A673 (cell line): ENCODE measurements around the gene ROBO2. TPM values are rescaled to one million over a fixed set of nuclear protein-coding genes. Genes with fewer than 3 reads are reported as not detected.

Source experiments
- BruUV-seq: library from RNA; stranded (reverse); fragments of 400-500 nt; replicated peaks from 2 replicates; lab custom pipeline; 2021; lab: Mats Ljungman, UMichigan
- CTCF ChIA-PET: fragments of 300-600 bp; sonication (Branson Sonifier 250); formaldehyde crosslinking; loops from one replicate; lab custom pipeline; 2022; ENCODE audit warnings: antibody characterized with exemption; lab: Charles Lee
- POLR2A ChIA-PET: fragments of 300-600 bp; sonication (Branson Sonifier 250); formaldehyde crosslinking; loops from one replicate; lab custom pipeline; 2022; ENCODE audit warnings: antibody characterized with exemption; ENCODE audit not compliant: low non-redundant PET; lab: Charles Lee
- DNase-seq: peaks from one replicate; pipeline ENCODE4 v3.0.0-alpha.2; 2015; ENCODE audit warnings: low spot score
- H3K27ac ChIP-seq: fragments of 200-600 bp; sonication (generic); 2 replicates; pipeline ENCODE4 v1.5.1; 2016; ENCODE audit warnings: mixed run types, low read depth, mild to moderate bottlenecking, mixed read lengths, antibody characterized with exemption, low read length; ENCODE audit not compliant: poor library complexity, severe bottlenecking
- H3K27me3 ChIP-seq: fragments of 200-600 bp; sonication (generic); replicated peaks from 2 replicates; pipeline ENCODE4 v1.6.1; 2017; ENCODE audit warnings: mixed run types, low read depth, mild to moderate bottlenecking, mixed read lengths, antibody characterized with exemption, low read length; ENCODE audit not compliant: insufficient read depth, poor library complexity
- H3K36me3 ChIP-seq: fragments of 200-600 bp; sonication (generic); 2 replicates; pipeline ENCODE4 v1.6.1; 2016; ENCODE audit warnings: mixed run types, mild to moderate bottlenecking, mixed read lengths, antibody characterized with exemption, low read length; ENCODE audit not compliant: insufficient read depth, poor library complexity, severe bottlenecking
- H3K4me1 ChIP-seq: fragments of 200-600 bp; sonication (generic); 2 replicates; pipeline ENCODE4 v1.6.1; 2017; ENCODE audit warnings: mixed run types, mild to moderate bottlenecking, mixed read lengths, antibody characterized with exemption, low read length; ENCODE audit not compliant: insufficient read depth, poor library complexity, severe bottlenecking
- H3K4me3 ChIP-seq: fragments of 200-600 bp; sonication (generic); 2 replicates; pipeline ENCODE4 v1.5.1; 2016; ENCODE audit warnings: low read depth, mixed run types, mild to moderate bottlenecking, mixed read lengths, low read length; ENCODE audit not compliant: poor library complexity, severe bottlenecking
- H3K9me3 ChIP-seq: fragments of 200-600 bp; sonication (generic); 2 replicates; pipeline ENCODE4 v1.6.1; 2016; ENCODE audit warnings: mixed run types, low read depth, mild to moderate bottlenecking, mixed read lengths, antibody characterized with exemption, low read length; ENCODE audit not compliant: poor library complexity, severe bottlenecking
- EZH2 ChIP-seq: fragments of 200-600 bp; sonication (generic); IDR thresholded peaks from 2 replicates; pipeline ENCODE4 v1.6.1; 2017; ENCODE audit warnings: borderline replicate concordance, low read depth, mild to moderate bottlenecking, mixed read lengths, antibody characterized with exemption, low read length; ENCODE audit not compliant: poor library complexity, severe bottlenecking
- intact Hi-C: fragments of 100-400 bp; cut with micrococcal nuclease; formaldehyde crosslinking; loops from one replicate; pipeline ENCODE4 v1.10.0; 2022; ENCODE audit not compliant: unreplicated experiment
- total RNA-seq: library from RNA; stranded (reverse); gene quantifications from 2 replicates; pipeline ENCODE4 v1.2.3, GENCODE V29; 2021
- TF ChIP-seq, protein P1 (sequence below): fragments of 300-800, 200-600 bp; sonication (generic); conservative IDR thresholded peaks from 2 replicates; pipeline ENCODE4 v1.5.1; 2017; ENCODE audit warnings: low read depth, mild to moderate bottlenecking, antibody characterized with exemption, low read length, moderate library complexity, mixed read lengths

ROBO2 gene
- total RNA-seq, 1 experiment from 2014 or later, result 17.5 TPM

DNA sequence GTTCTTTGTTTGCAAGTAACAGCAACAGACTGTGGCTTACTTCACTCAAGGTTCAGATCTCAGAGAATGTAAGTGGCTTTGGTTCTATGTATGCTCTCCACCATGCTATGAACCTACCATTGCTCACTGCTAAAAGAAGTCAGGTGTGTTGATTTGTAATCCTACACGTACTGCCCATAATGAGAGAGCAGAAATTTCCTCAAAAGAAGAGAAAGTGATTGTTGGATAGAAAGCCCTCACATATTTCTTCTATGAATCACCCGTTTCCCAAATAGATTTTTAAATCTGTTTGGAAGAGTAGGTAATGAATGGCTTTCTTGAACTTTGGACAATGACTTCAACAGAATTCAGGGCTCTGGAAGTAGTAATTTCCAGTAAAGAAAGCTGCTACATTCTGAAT lies 565.4 kb downstream of the ROBO2 start:
- no peak for DNase-seq
- H3K36me3 ChIP-seq, result no peaks in the 10 kb centered on the region
- H3K27me3 ChIP-seq, result no peaks in the 10 kb centered on the region
- POLR2A ChIA-PET, result no interaction called here
- intact Hi-C loops, result no loop called here
- H3K4me3 ChIP-seq, result no peak overlapping the region
- H3K4me1 ChIP-seq, result no peaks in the 10 kb centered on the region
- BruUV-seq, result no TSS peak
- CTCF ChIA-PET, result no interaction called here
- H3K27ac ChIP-seq, result no peak overlapping the region
- TF ChIP-seq, protein P1, sequence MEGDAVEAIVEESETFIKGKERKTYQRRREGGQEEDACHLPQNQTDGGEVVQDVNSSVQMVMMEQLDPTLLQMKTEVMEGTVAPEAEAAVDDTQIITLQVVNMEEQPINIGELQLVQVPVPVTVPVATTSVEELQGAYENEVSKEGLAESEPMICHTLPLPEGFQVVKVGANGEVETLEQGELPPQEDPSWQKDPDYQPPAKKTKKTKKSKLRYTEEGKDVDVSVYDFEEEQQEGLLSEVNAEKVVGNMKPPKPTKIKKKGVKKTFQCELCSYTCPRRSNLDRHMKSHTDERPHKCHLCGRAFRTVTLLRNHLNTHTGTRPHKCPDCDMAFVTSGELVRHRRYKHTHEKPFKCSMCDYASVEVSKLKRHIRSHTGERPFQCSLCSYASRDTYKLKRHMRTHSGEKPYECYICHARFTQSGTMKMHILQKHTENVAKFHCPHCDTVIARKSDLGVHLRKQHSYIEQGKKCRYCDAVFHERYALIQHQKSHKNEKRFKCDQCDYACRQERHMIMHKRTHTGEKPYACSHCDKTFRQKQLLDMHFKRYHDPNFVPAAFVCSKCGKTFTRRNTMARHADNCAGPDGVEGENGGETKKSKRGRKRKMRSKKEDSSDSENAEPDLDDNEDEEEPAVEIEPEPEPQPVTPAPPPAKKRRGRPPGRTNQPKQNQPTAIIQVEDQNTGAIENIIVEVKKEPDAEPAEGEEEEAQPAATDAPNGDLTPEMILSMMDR, result no peak
- TF ChIP-seq EZH2, result no peak
- no peaks in the 10 kb centered on the region for H3K9me3 ChIP-seq

DNA sequence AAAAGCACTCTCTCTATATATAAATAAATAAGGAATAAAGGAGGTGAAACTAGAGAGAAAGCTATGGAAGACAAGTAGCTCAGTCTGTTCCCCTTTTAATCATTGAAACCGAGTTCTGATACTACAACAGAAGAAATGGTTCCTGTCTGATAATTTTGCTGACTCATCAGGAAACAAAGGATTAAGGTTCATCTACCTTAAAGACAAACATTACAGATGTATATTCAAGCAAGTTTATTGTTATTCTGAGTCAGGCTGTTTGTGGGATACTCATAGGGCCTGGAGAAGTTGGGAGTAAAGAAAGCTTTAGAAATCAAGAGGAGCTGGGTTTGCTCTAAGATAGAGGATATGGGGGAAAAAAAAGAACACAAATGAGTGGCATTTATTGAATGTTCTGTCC lies 566.0 kb downstream of the ROBO2 start:
- CTCF ChIA-PET, result no interaction called here
- H3K27ac ChIP-seq, result no peak overlapping the region
- no peaks in the 10 kb centered on the region for H3K4me1 ChIP-seq
- intact Hi-C loops, result no loop called here
- no peak for DNase-seq
- BruUV-seq, result no TSS peak
- no peak for TF ChIP-seq EZH2
- TF ChIP-seq, protein P1, result no peak
- no peak overlapping the region for H3K4me3 ChIP-seq
- H3K27me3 ChIP-seq, result no peaks in the 10 kb centered on the region
- H3K36me3 ChIP-seq, result no peaks in the 10 kb centered on the region
- H3K9me3 ChIP-seq, result no peaks in the 10 kb centered on the region
- POLR2A ChIA-PET, result no interaction called here

DNA sequence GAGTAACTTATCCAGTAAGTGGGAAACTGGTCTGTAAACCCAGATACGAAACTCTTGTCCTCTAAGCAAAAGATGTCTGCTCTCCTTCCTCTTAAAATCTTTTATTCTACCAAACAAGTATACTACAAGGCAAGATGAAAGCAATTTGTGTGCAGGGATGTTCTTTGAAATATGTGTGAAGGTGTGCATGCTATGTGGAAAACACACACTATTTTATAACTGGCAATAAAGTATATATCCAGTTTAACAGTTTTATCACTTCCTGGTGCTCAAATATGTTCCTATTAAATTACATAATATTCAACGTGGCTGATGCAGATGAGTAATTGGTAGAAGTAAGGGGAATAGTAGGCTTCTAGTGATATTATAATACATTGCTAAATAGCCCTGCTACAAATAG lies 566.5 kb downstream of the ROBO2 start:
- DNase-seq, result no peak
- H3K4me3 ChIP-seq, result no peak overlapping the region
- CTCF ChIA-PET, result no interaction called here
- H3K27ac ChIP-seq, result no peak overlapping the region
- BruUV-seq, result no TSS peak
- POLR2A ChIA-PET, result no interaction called here
- no peak for TF ChIP-seq EZH2
- TF ChIP-seq, protein P1, result no peak
- no peaks in the 10 kb centered on the region for H3K9me3 ChIP-seq
- H3K27me3 ChIP-seq, result no peaks in the 10 kb centered on the region
- H3K4me1 ChIP-seq, result no peaks in the 10 kb centered on the region
- intact Hi-C loops, result no loop called here
- no peaks in the 10 kb centered on the region for H3K36me3 ChIP-seq
